GM10248 (cell line): ENCODE measurements around the gene ODF2.
A peak's percentile ranks its signal among the peaks of the same experiment; 100 is the strongest.

Experiments
- CTCF ChIA-PET: fragments of 300-600 bp; sonication (Branson Sonifier 250); formaldehyde crosslinking; extraction: SDS; loops from one replicate; lab custom pipeline; 2021; ENCODE audit warnings: antibody characterized with exemption; lab: Yijun Ruan, JAX
- POLR2A ChIA-PET: fragments of 350-650 bp; sonication (Branson Sonifier 250); formaldehyde crosslinking; extraction: SDS; loops from one replicate; lab custom pipeline; 2020; ENCODE audit warnings: antibody characterized with exemption; lab: Yijun Ruan, JAX
- DNase-seq: peaks from one replicate; pipeline ENCODE4 v3.0.0; 2012; ENCODE audit errors: extremely low spot score
- TF ChIP-seq, protein P1 (sequence below): IDR thresholded peaks from 2 replicates; pipeline ENCODE4 v1.5.1; 2012; ENCODE audit warnings: mild to moderate bottlenecking, low read depth; ENCODE audit errors: extremely low read depth, missing control alignments, control extremely low read depth

The ODF2 gene

DNA sequence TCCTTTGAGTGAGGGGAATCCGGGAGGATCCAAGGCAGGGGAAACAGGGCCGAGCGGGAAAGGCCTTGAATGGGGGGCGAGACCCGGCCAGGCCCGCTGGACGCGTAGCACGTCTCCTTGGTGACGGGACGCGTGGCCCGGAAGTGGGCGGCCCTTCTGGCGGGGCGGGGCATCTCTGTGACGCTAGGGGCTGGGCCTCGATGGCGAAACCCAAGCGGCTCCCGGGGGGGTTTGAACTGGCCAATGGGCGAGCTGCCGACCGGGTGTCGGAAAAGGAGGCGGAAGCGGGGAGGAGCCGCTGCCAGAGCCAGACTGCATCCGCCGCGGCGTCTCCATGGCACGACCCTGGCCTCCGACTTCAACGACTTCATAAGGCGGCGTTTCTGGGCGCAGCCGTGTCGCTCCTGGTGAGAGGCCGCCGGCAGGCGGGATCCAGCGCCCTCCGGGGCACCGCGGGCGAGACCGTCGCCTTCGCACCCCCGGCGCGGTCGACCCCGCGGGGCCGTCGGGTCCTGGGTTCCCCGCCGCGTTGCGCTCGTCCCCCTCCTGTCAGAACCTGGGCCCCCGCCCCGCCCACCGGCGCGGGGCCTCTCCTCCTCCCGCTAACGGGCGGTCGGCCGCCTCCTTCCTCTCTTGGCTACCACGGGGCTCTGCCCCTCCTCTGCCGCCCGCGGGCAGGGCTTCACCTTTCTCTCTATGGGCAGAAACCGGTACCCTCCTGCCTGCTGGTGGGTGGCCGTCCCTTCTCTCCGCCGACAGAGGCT is at the start of gene ODF2:
Gene ODF2 (plus strand): TSS at position 158 of the 764 bp plus-strand sequence. CDS start 86 bp downstream, at position 244.
- CTCF ChIA-PET = interaction anchor here (1.0 to 1.8 kb wide), 3 partner anchors 10 to 35 kb away, joined by 3 to 6 read pairs (median 3); partner anchors contain the start of gene CERCAM

DNA sequence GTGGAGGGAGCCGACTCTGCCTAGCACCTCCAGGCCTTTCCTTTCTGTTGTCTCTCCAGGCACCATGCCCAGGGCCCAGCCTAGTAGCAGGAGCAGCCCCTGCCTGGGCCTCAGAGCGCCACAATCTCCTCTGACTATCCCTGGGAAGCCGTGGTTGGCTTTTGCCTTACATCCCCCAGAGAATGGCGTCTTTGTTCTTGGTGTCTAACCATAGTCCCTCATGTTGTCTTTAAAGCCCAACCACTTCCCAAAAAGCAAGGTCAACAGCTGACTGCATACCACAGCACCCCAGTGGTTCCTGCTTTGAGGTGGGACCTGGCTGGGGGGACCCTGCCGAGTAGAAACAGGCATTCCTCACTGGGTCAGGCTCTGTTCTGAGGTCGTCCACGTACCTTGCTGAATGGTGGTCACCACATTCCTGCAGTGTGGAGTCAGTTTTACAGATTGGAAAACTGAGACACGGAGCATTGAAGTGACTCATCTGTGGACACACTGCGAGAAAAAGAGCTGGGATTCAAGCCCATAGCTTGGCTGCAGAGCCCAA is 48.9 kb upstream of the ODF2 start:
- CTCF ChIA-PET = interaction anchor here (0.9 to 1.4 kb wide), 2 partner anchors 13 to 27 kb away, joined by 3 to 7 read pairs; no protein-coding TSS in a partner anchor
- no peak for DNase-seq
- POLR2A ChIA-PET = no interaction called here
- TF ChIP-seq, protein P1, sequence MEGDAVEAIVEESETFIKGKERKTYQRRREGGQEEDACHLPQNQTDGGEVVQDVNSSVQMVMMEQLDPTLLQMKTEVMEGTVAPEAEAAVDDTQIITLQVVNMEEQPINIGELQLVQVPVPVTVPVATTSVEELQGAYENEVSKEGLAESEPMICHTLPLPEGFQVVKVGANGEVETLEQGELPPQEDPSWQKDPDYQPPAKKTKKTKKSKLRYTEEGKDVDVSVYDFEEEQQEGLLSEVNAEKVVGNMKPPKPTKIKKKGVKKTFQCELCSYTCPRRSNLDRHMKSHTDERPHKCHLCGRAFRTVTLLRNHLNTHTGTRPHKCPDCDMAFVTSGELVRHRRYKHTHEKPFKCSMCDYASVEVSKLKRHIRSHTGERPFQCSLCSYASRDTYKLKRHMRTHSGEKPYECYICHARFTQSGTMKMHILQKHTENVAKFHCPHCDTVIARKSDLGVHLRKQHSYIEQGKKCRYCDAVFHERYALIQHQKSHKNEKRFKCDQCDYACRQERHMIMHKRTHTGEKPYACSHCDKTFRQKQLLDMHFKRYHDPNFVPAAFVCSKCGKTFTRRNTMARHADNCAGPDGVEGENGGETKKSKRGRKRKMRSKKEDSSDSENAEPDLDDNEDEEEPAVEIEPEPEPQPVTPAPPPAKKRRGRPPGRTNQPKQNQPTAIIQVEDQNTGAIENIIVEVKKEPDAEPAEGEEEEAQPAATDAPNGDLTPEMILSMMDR = no peak

More for the DNA sequence above, at the start of gene ODF2:
- POLR2A ChIA-PET = no interaction called here
- DNase-seq = peak; percentile 100
- TF ChIP-seq, protein P1 = no peak

DNA sequence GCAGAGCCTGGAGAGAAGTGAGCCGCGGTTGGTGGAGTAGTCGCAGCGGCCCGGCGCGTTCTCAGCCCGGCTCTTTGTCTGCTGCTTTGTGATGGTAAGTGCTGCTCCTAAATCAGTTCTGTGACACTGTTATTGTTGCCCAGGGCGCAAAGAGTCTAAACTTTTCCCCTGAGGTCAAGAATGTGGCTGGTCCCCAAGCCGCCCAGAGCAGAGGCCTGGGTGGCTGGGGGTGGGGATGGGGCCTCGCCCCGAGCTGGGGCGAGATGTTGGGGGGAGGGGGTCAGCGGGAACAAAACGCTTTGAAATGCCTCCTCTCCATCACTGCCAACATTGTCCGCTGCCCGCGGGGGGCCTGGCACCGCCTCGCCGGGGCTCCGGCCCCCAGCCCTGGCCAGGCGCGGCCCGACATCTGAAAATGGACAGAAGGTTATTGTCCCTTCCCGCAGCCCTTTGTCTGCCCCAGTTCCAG is 46.8 kb upstream of the ODF2 start:
- ChIA-PET CTCF (interaction anchor here (3.2 kb wide), 1 partner anchor 11 kb away, joined by 22 read pairs; the partner anchor contains the start of gene CERCAM), POLR2A (no interaction called here)
- TF ChIP-seq, protein P1 = no peak
- DNase-seq = no peak

DNA sequence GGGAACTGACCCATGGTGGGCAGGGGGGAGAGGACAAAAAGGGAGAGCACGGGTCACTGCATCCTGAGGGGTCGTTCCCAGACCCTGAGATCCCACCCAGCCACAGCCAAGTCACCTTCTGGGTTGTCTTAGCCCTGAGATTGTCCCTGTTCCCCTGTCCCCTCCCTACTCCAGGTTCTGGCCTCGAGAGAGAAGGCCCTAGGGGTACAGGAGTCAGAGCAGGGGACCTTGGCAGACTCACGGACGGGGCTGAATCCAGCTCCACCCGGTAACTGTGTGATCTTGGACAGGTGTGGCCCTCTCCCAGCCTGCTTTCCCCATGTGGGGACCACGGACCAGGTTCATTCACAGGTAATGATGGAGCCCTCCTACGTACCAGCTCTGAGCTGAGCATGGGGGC is 46.4 kb upstream of the ODF2 start:
- ChIA-PET POLR2A (no interaction called here), CTCF (interaction anchor here (1.9 to 3.2 kb wide), 2 partner anchors 11 to 26 kb away, joined by 4 to 22 read pairs; partner anchors contain the start of gene CERCAM)

DNA sequence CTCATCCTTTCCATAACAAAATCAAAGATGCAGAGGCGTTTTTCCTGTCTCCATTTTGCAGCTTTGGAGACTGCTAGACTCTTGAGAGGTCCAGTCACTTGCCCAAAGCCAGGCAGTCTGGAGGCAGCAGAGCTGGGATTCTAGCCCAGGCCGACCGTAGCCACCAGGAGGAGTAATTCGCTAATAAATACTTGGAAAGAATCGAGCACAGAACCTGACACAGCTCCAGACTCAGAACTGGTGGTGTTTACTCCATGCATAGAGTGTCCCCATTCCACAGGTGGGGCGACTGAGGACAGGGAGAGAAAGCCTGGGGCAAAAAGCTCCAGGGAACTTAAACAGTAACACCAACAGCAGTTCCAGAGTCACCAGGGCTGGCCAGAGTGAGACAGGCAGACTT is 45.8 kb upstream of the ODF2 start:
- TF ChIP-seq, protein P1 = no peak
- ChIA-PET POLR2A (no interaction called here), CTCF (interaction anchor here (0.8 to 3.2 kb wide), 3 partner anchors 10 to 48 kb away, joined by 3 to 22 read pairs (median 4); partner anchors contain the start of gene CERCAM)
- DNase-seq = no peak

More for the DNA sequence above, 46.4 kb upstream of the ODF2 start:
- TF ChIP-seq, protein P1 = no peak
- no peak for DNase-seq

DNA sequence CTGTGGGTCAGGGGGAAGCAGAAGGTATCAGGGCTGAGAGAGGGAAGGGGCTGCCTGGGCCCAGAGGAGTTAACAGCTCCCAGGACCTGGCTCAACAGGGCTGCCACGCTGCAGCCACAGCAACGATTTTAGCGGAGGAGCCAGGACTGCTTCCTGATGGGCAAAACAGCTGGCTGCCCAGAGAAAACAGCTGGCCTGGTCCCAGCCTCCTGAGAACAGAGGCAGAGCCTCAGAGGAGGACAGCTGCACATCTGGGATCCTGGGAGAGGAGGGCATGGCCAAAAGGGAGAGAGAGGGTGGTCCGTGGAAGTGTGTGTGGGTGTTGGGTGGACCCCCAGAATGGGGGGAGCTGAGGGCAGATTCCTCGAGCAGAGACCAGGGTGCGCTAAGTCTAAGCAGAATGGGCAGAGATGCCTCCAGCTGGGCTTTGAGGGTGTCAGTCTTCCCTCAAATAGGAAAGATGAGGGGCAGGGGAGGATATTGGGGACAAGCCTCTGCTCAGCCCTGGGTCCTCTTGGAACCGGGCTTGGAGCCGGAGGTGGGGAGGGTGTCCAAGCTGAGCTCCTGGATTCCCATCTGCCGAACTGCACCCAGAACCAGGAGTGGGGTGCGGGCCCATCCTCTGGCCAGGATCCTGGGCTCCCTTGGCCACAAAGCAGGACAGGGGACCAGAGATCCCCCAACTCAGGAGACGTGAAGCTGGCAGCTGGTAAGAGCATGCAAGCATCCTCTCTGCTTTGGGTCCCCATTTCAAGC is 44.3 kb upstream of the ODF2 start:
- TF ChIP-seq, protein P1 = no peak
- POLR2A ChIA-PET = no interaction called here
- CTCF ChIA-PET = interaction anchor here (0.9 to 5.8 kb wide), 10 partner anchors 8 to 116 kb away, joined by 3 to 59 read pairs (median 4); partner anchors contain the start of genes CERCAM and URM1
- no peak for DNase-seq
